Neural progenitor cell (in vitro differentiated cells): ENCODE measurements around the gene SLCO3A1. TPM values are rescaled to one million over a fixed set of nuclear protein-coding genes. Genes with fewer than 3 reads are reported as not detected.

Experiments
- DNase-seq: peaks from one replicate; pipeline ENCODE4 v3.0.0-alpha.2; 2016; ENCODE audit warnings: low spot score
- H2AFZ ChIP-seq: fragments of 200-600 bp; sonication (generic); replicated peaks from 2 replicates; pipeline ENCODE4 v1.6.1; 2016; ENCODE audit warnings: antibody characterized with exemption
- H3F3A ChIP-seq: fragments of 200-600 bp; sonication (generic); 2 replicates; pipeline ENCODE4 v1.6.1; 2016; ENCODE audit warnings: antibody characterized with exemption, low read depth
- H3K27ac ChIP-seq: fragments of 200-600 bp; sonication (generic); 2 replicates; pipeline ENCODE4 v1.5.1; 2016; ENCODE audit warnings: mild to moderate bottlenecking
- H3K27me3 ChIP-seq: fragments of 200-600 bp; sonication (generic); 2 replicates; pipeline ENCODE4 v1.6.1; 2016; ENCODE audit warnings: mild to moderate bottlenecking, moderate library complexity
- H3K36me3 ChIP-seq: fragments of 200-600 bp; sonication (generic); 2 replicates; pipeline ENCODE4 v1.5.1; 2016
- H3K4me1 ChIP-seq: fragments of 200-600 bp; sonication (generic); 2 replicates; pipeline ENCODE4 v1.6.1; 2016; ENCODE audit warnings: mixed run types
- H3K4me2 ChIP-seq: fragments of 200-600 bp; sonication (generic); 2 replicates; pipeline ENCODE4 v1.6.1; 2016
- H3K4me3 ChIP-seq: fragments of 200-600 bp; sonication (generic); 2 replicates; pipeline ENCODE4 v1.5.1; 2016
- H3K79me2 ChIP-seq: fragments of 200-600 bp; sonication (generic); 2 replicates; pipeline ENCODE4 v1.6.1; 2016; ENCODE audit warnings: low read depth
- H3K9ac ChIP-seq: fragments of 200-600 bp; sonication (generic); 2 replicates; pipeline ENCODE4 v1.6.1; 2016
- H3K9me3 ChIP-seq: fragments of 200-600 bp; sonication (generic); 2 replicates; pipeline ENCODE4 v1.5.1; 2016; ENCODE audit warnings: low read depth
- H4K20me1 ChIP-seq: fragments of 200-600 bp; sonication (generic); 2 replicates; pipeline ENCODE4 v1.6.1; 2016; ENCODE audit warnings: low read depth
- H3K27ac Mint-ChIP-seq: 3 replicates; pipeline ENCODE4 v1.8.0; 2021; ENCODE audit warnings: mixed read lengths
- H3K27me3 Mint-ChIP-seq: 2 replicates; pipeline ENCODE4 v1.8.0; 2022; ENCODE audit warnings: low read depth, mild to moderate bottlenecking, inconsistent platforms, moderate library complexity, mixed read lengths; ENCODE audit not compliant: insufficient read depth
- H3K36me3 Mint-ChIP-seq: 3 replicates; pipeline ENCODE4 v1.8.0; 2021; ENCODE audit warnings: mixed read lengths
- H3K4me1 Mint-ChIP-seq: 3 replicates; pipeline ENCODE4 v1.8.0; 2021; ENCODE audit warnings: mixed read lengths
- H3K4me3 Mint-ChIP-seq: 3 replicates; pipeline ENCODE4 v1.8.0; 2021; ENCODE audit warnings: mild to moderate bottlenecking, moderate library complexity, mixed read lengths
- H3K9me3 Mint-ChIP-seq: 3 replicates; pipeline ENCODE4 v1.8.0; 2020; ENCODE audit warnings: mixed read lengths
- CTCF ChIP-seq: fragments of 200-600 bp; sonication (generic); IDR thresholded peaks from 2 replicates; pipeline ENCODE4 v1.5.1; 2017; ENCODE audit warnings: antibody characterized with exemption, mild to moderate bottlenecking
- EZH2 ChIP-seq: fragments of 200-600 bp; sonication (generic); IDR thresholded peaks from 2 replicates; pipeline ENCODE4 v1.6.1; 2017; ENCODE audit warnings: antibody characterized with exemption, mild to moderate bottlenecking, moderate library complexity
- EZH2phosphoT487 ChIP-seq: fragments of 200-600 bp; sonication (generic); IDR thresholded peaks from 2 replicates; pipeline ENCODE4 v1.6.1; 2017; ENCODE audit warnings: antibody characterized with exemption
- total RNA-seq: library from RNA; depleted of rRNA; stranded (reverse); fragments of >200 nt; gene quantifications from 2 replicates; pipeline ENCODE4 v1.2.3, GENCODE V29; 2015; ENCODE audit warnings: low replicate concordance

SLCO3A1 gene
- total RNA-seq, 1 donor from 2014 or later: 6.6 TPM

GRCh38 chr15:91890614-91891013 lies 37.1 kb downstream of the SLCO3A1 start:
- Mint-ChIP-seq H3K4me1 (peaks cover 14% of the 10 kb centered on the region), H3K4me3 (no peak overlapping the region), H3K9me3 (no peaks in the 10 kb centered on the region), H3K36me3 (peaks cover 3% of the 10 kb centered on the region), H3K27me3 (no peaks in the 10 kb centered on the region), H3K27ac (no peak overlapping the region)
- Histone ChIP-seq H3K4me3 (no peak overlapping the region), H3K9me3 (no peaks in the 10 kb centered on the region), H2AFZ (no peak overlapping the region), H3K27me3 (no peaks in the 10 kb centered on the region), H3K36me3 (no peaks in the 10 kb centered on the region), H3K79me2 (no peaks in the 10 kb centered on the region), H3K4me1 (peaks cover 4% of the 10 kb centered on the region), H3K9ac (no peak overlapping the region), H3K27ac (no peak overlapping the region), H3K4me2 (no peak overlapping the region), H3F3A (no peaks in the 10 kb centered on the region), H4K20me1 (no peaks in the 10 kb centered on the region)
- no peak for DNase-seq
- TF ChIP-seq EZH2phosphoT487 (no peak), CTCF (no peak), EZH2 (no peak)

- Histone ChIP-seq H3K4me3 (no peak overlapping the region), H3K79me2 (no peaks in the 10 kb centered on the region), H3K27ac (no peak overlapping the region), H3K36me3 (no peaks in the 10 kb centered on the region), H3K9me3 (no peaks in the 10 kb centered on the region), H3K4me2 (no peak overlapping the region), H3K27me3 (no peaks in the 10 kb centered on the region), H3K4me1 (peaks cover 4% of the 10 kb centered on the region), H3K9ac (no peak overlapping the region), H3F3A (no peaks in the 10 kb centered on the region), H4K20me1 (no peaks in the 10 kb centered on the region), H2AFZ (no peak overlapping the region)
- H3K9me3 Mint-ChIP-seq: no peaks in the 10 kb centered on the region
- no peaks in the 10 kb centered on the region for H3K27me3 Mint-ChIP-seq
- no peak overlapping the region for H3K27ac Mint-ChIP-seq
- peaks cover 12% of the 10 kb centered on the region for H3K4me1 Mint-ChIP-seq
- DNase-seq: no peak
- no peak overlapping the region for H3K4me3 Mint-ChIP-seq
- TF ChIP-seq CTCF: no peak
- H3K36me3 Mint-ChIP-seq: peaks cover 3% of the 10 kb centered on the region
These were observed 37.6 kb downstream of the SLCO3A1 start for GRCh38 chr15:91891101-91891500.

GRCh38 chr15:91891788-91892345 lies 38.4 kb downstream of the SLCO3A1 start:
- H3K27me3 ChIP-seq: no peaks in the 10 kb centered on the region
- no peak overlapping the region for H3K4me2 ChIP-seq
- no peaks in the 10 kb centered on the region for H3K36me3 ChIP-seq
- H3K4me3 Mint-ChIP-seq: no peak overlapping the region
- H4K20me1 ChIP-seq: no peaks in the 10 kb centered on the region
- no peak overlapping the region for H3K9ac ChIP-seq
- no peaks in the 10 kb centered on the region for H3K79me2 ChIP-seq
- no peak overlapping the region for H3K4me3 ChIP-seq
- no peaks in the 10 kb centered on the region for H3K9me3 ChIP-seq
- peaks cover 4% of the 10 kb centered on the region for H3K4me1 ChIP-seq
- H3K36me3 Mint-ChIP-seq: peaks cover 3% of the 10 kb centered on the region
- H3K27ac Mint-ChIP-seq: no peak overlapping the region
- H3K4me1 Mint-ChIP-seq: peaks cover 6% of the 10 kb centered on the region
- no peaks in the 10 kb centered on the region for H3F3A ChIP-seq
- H3K27me3 Mint-ChIP-seq: no peaks in the 10 kb centered on the region
- no peak overlapping the region for H2AFZ ChIP-seq
- no peak for DNase-seq
- no peaks in the 10 kb centered on the region for H3K9me3 Mint-ChIP-seq
- no peak overlapping the region for H3K27ac ChIP-seq
- TF ChIP-seq EZH2 (no peak), CTCF (no peak), EZH2phosphoT487 (no peak)
